ENCODE data around the gene ATP6V1G1. TPM values are rescaled to one million over a fixed set of nuclear protein-coding genes. Genes with fewer than 3 reads are reported as not detected.

The ATP6V1G1 gene
- polyA plus RNA-seq, 1 donor (not counting 4 experiments of a cell fraction or from before 2014, with no cell fraction given): 214 TPM

DNA sequence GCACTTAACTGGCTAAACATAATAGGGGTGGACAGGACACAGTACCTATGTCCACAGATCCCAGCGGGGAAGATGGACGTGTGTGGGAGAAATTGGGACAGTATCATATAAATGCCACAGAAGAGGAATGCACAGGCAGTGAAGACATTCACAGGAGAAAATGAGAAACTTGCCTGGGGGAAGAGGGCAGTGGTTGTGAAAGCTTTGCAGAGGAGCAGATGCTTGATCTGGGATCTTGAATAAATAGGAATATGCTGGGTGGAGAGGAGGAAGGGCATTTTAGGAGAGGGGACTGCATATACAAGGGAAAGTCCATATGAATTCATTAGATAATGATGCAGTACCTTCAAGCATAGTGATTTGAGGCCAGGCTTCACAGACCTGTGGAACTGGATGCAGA, 37.1 kb downstream of the ATP6V1G1 start:
- no peak overlapping the region for H3K27ac ChIP-seq (ENCODE audit: control insufficient read depth, insufficient read depth, low read length)
- peaks cover 0 to 5% of the 10 kb centered on the region in 2 experiments for H3K36me3 ChIP-seq (ENCODE audit: control insufficient read depth in 2 of 2, extremely low read depth in 1 of 2, insufficient read depth in 2 of 2, low read length in 2 of 2)
- DNase-seq (ENCODE audit: low read depth, low spot score) (no peak), FAIRE-seq (no peak)
- no peaks in the 10 kb centered on the region for H3K9me1 ChIP-seq (ENCODE audit: control insufficient read depth, extremely low read depth, insufficient read depth, low read length)
- H3K4me3 ChIP-seq (ENCODE audit: control insufficient read depth in 2 of 3, extremely low read depth in 1 of 3, insufficient read depth in 2 of 3, low read depth in 1 of 3, low read length in 3 of 3): no peak overlapping the region
- TF ChIP-seq, protein P1, sequence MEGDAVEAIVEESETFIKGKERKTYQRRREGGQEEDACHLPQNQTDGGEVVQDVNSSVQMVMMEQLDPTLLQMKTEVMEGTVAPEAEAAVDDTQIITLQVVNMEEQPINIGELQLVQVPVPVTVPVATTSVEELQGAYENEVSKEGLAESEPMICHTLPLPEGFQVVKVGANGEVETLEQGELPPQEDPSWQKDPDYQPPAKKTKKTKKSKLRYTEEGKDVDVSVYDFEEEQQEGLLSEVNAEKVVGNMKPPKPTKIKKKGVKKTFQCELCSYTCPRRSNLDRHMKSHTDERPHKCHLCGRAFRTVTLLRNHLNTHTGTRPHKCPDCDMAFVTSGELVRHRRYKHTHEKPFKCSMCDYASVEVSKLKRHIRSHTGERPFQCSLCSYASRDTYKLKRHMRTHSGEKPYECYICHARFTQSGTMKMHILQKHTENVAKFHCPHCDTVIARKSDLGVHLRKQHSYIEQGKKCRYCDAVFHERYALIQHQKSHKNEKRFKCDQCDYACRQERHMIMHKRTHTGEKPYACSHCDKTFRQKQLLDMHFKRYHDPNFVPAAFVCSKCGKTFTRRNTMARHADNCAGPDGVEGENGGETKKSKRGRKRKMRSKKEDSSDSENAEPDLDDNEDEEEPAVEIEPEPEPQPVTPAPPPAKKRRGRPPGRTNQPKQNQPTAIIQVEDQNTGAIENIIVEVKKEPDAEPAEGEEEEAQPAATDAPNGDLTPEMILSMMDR (optimal IDR thresholded peaks at IDR 0.05 in 1 of 3, IDR thresholded peaks at IDR 0.05 in 1 of 3, conservative IDR thresholded peaks at IDR 0.05 in 1 of 3; ENCODE audit: extremely low read depth in 1 of 3, insufficient read depth in 2 of 3, low read length in 3 of 3): no peak
- TF ChIP-seq EZH2 (IDR thresholded peaks at IDR 0.05; ENCODE audit: low read length): no peak
- dilution Hi-C loops (cut with MboI; ENCODE audit: extremely low pct_ligation_motif_present, low sequenced_read_pairs): no loop called here
- H3K4me1 ChIP-seq (ENCODE audit: control insufficient read depth, extremely low read depth, insufficient read depth, low read length): peaks cover 8% of the 10 kb centered on the region
- H3K27me3 ChIP-seq (ENCODE audit: control insufficient read depth, extremely low read depth, insufficient read depth, low read length): no peaks in the 10 kb centered on the region
- H4K20me1 ChIP-seq (ENCODE audit: control insufficient read depth, extremely low read depth, insufficient read depth, low read length): no peaks in the 10 kb centered on the region
- H3K9me3 ChIP-seq (ENCODE audit: control insufficient read depth, low read depth, low read length): no peaks in the 10 kb centered on the region
- no peak overlapping the region for H2AFZ ChIP-seq (ENCODE audit: control insufficient read depth, low read length)
- no peaks in the 10 kb centered on the region for H3K79me2 ChIP-seq (ENCODE audit: control insufficient read depth, insufficient read depth, low read length)
- no peak overlapping the region for H3K4me2 ChIP-seq (ENCODE audit: control insufficient read depth, extremely low read depth, insufficient read depth, low read depth, low read length)
- H3K9ac ChIP-seq (ENCODE audit: control insufficient read depth, extremely low read depth, insufficient read depth, low read length): no peak overlapping the region

DNA sequence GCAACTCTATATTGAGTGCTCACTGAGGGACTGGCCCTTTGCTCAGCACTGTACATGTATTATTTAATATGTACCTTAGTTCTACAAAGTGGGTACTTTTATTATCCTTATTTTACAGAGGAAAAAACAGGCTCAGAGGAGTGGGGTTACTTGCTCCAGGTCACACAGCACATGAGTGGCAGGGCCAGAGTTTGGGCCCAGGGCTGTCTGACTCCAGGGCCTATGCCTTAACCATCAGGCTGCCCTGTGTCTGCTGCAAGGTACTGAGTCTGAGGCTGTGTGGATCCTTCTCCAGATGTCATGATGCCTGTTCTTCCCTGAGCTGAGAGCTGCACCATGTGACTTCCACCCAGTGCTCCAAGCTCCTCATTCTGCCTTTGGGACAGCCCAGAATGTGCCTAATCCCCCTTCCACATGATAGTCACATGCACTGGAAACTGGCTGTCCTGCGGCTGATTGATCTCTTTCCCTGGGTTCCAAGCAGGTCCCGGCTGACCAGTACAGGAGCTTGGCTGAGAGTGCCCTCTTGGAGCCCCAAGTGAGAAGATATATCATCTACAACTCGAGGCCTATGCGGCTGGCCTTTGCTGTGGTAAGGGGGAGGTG, 38.9 kb downstream of the ATP6V1G1 start:
- no peak overlapping the region for H2AFZ ChIP-seq (ENCODE audit: control insufficient read depth, low read length)
- no peaks in the 10 kb centered on the region for H3K79me2 ChIP-seq (ENCODE audit: control insufficient read depth, insufficient read depth, low read length)
- no peak overlapping the region for H3K4me3 ChIP-seq (ENCODE audit: control insufficient read depth in 2 of 3, extremely low read depth in 1 of 3, insufficient read depth in 2 of 3, low read depth in 1 of 3, low read length in 3 of 3)
- no peak overlapping the region for H3K9ac ChIP-seq (ENCODE audit: control insufficient read depth, extremely low read depth, insufficient read depth, low read length)
- no peaks in the 10 kb centered on the region for H3K27me3 ChIP-seq (ENCODE audit: control insufficient read depth, extremely low read depth, insufficient read depth, low read length)
- no peaks in the 10 kb centered on the region for H4K20me1 ChIP-seq (ENCODE audit: control insufficient read depth, extremely low read depth, insufficient read depth, low read length)
- FAIRE-seq (no peak), DNase-seq (ENCODE audit: low read depth, low spot score) (no peak)
- dilution Hi-C loops (cut with MboI; ENCODE audit: extremely low pct_ligation_motif_present, low sequenced_read_pairs): no loop called here
- H3K4me1 ChIP-seq (ENCODE audit: control insufficient read depth, extremely low read depth, insufficient read depth, low read length): peaks cover 13% of the 10 kb centered on the region
- H3K36me3 ChIP-seq (ENCODE audit: control insufficient read depth in 2 of 2, extremely low read depth in 1 of 2, insufficient read depth in 2 of 2, low read length in 2 of 2): peaks cover 0 to 5% of the 10 kb centered on the region in 2 experiments
- no peaks in the 10 kb centered on the region for H3K9me1 ChIP-seq (ENCODE audit: control insufficient read depth, extremely low read depth, insufficient read depth, low read length)
- no peak overlapping the region for H3K27ac ChIP-seq (ENCODE audit: control insufficient read depth, insufficient read depth, low read length)
- H3K9me3 ChIP-seq (ENCODE audit: control insufficient read depth, low read depth, low read length): no peaks in the 10 kb centered on the region
- no peak overlapping the region for H3K4me2 ChIP-seq (ENCODE audit: control insufficient read depth, extremely low read depth, insufficient read depth, low read depth, low read length)
- no peak for TF ChIP-seq EZH2 (IDR thresholded peaks at IDR 0.05; ENCODE audit: low read length)
- TF ChIP-seq, protein P1 (optimal IDR thresholded peaks at IDR 0.05 in 1 of 3, IDR thresholded peaks at IDR 0.05 in 1 of 3, conservative IDR thresholded peaks at IDR 0.05 in 1 of 3; ENCODE audit: extremely low read depth in 1 of 3, insufficient read depth in 2 of 3, low read length in 3 of 3): no peak
